ENCODE results near the gene HLA-A.
"Not testable (repeated sequence)": the region's sequence is repeated elsewhere in the genome, so short reads cannot be mapped to it uniquely, and the experiment has no call there.

DNA sequence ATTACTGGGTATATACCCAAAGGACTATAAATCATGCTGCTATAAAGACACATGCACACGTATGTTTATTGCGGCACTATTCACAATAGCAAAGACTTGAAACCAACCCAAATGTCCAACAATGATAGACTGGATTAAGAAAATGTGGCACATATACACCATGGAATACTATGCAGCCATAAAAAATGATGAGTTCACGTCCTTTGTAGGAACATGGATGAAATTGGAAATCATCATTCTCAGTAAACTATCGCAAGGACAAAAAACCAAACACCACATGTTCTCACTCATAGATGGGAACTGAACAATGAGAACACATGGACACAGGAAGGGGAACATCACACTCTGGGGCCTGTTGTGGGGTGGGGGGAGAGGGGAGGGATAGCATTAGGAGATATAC is 37.7 kb downstream of the HLA-A start:
- not testable (repeated sequence) for TF ChIP-seq CTCF, POLR2A (IDR thresholded peaks at IDR 0.05)

All from heart left ventricle (tissue), 13 donors.